H9 (cell line): ENCODE results near the gene SETD9. TPM values are rescaled to one million over a fixed set of nuclear protein-coding genes. Genes with fewer than 3 reads are reported as not detected.
A peak's percentile ranks its signal among the peaks of the same experiment; 100 is the strongest.

Experiments
- DNase-seq: peaks from one replicate; pipeline ENCODE4 v3.0.0-alpha.2; 2017
- H2AFZ ChIP-seq: one replicate; pipeline ENCODE4 v1.6.1; 2013; ENCODE audit warnings: mild to moderate bottlenecking, low read length, control low read depth, moderate library complexity
- H2AK5ac ChIP-seq: 2 replicates; pipeline ENCODE4 v1.6.1; 2013; ENCODE audit warnings: low read length, control low read depth, mixed read lengths; ENCODE audit not compliant: insufficient read length
- H2BK120ac ChIP-seq: one replicate; pipeline ENCODE4 v1.6.1; 2013; ENCODE audit warnings: low read depth, mild to moderate bottlenecking, low read length, control low read depth, inconsistent platforms; ENCODE audit not compliant: poor library complexity, severe bottlenecking
- H2BK12ac ChIP-seq: 2 replicates; pipeline ENCODE4 v1.6.1; 2013; ENCODE audit warnings: low read length, control low read depth, mixed read lengths, low read depth; ENCODE audit not compliant: insufficient read length
- H2BK15ac ChIP-seq: 2 replicates; pipeline ENCODE4 v1.6.1; 2013; ENCODE audit warnings: low read depth, low read length, control low read depth
- H2BK20ac ChIP-seq: one replicate; pipeline ENCODE4 v1.6.1; 2013; ENCODE audit warnings: low read depth, mild to moderate bottlenecking, low read length, control low read depth, inconsistent platforms; ENCODE audit not compliant: poor library complexity, severe bottlenecking
- H2BK5ac ChIP-seq: 2 replicates; pipeline ENCODE4 v1.6.1; 2013; ENCODE audit warnings: low read length, control low read depth, mixed read lengths; ENCODE audit not compliant: insufficient read length
- H3K14ac ChIP-seq: 2 replicates; pipeline ENCODE4 v1.6.1; 2013; ENCODE audit warnings: low read length, control low read depth; ENCODE audit not compliant: insufficient read depth
- H3K18ac ChIP-seq: 2 replicates; pipeline ENCODE4 v1.6.1; 2013; ENCODE audit warnings: low read depth, mild to moderate bottlenecking, mixed read lengths, low read length, control low read depth; ENCODE audit not compliant: insufficient read length
- H3K23ac ChIP-seq: 2 replicates; pipeline ENCODE4 v1.6.1; 2013; ENCODE audit warnings: low read length, control low read depth, mixed read lengths, low read depth; ENCODE audit not compliant: insufficient read length
- H3K23me2 ChIP-seq: 2 replicates; pipeline ENCODE4 v1.6.1; 2013; ENCODE audit warnings: low read depth, mild to moderate bottlenecking, mixed read lengths, low read length, control low read depth; ENCODE audit not compliant: insufficient read length, poor library complexity, severe bottlenecking
- H3K27ac ChIP-seq: 2 replicates; pipeline ENCODE4 v1.5.1; 2013; ENCODE audit warnings: low read length, control low read depth, mixed read lengths, low read depth; ENCODE audit not compliant: insufficient read length
- H3K27me3 ChIP-seq: 2 replicates; pipeline ENCODE4 v1.6.1; 2013; ENCODE audit warnings: low read length, control low read depth, inconsistent platforms; ENCODE audit not compliant: insufficient read depth
- H3K4ac ChIP-seq: 2 replicates; pipeline ENCODE4 v1.6.1; 2013; ENCODE audit warnings: low read depth, mild to moderate bottlenecking, control low read depth, inconsistent platforms, low read length, moderate library complexity
- H3K4me1 ChIP-seq: 2 replicates; pipeline ENCODE4 v1.6.1; 2013; ENCODE audit warnings: low read length, control low read depth, inconsistent platforms; ENCODE audit not compliant: insufficient read depth
- H3K4me2 ChIP-seq: 2 replicates; pipeline ENCODE4 v1.6.1; 2013; ENCODE audit warnings: low read length, control low read depth, mixed read lengths; ENCODE audit not compliant: insufficient read length, insufficient read depth
- H3K56ac ChIP-seq: 2 replicates; pipeline ENCODE4 v1.6.1; 2013; ENCODE audit warnings: low read depth, mild to moderate bottlenecking, mixed read lengths, low read length, control low read depth; ENCODE audit not compliant: insufficient read length
- H3K79me1 ChIP-seq: 2 replicates; pipeline ENCODE4 v1.6.1; 2013; ENCODE audit warnings: low read depth, mild to moderate bottlenecking, moderate library complexity, low read length, control low read depth, inconsistent platforms; ENCODE audit not compliant: insufficient read depth, poor library complexity, severe bottlenecking
- H3K79me2 ChIP-seq: 2 replicates; pipeline ENCODE4 v1.6.1; 2013; ENCODE audit warnings: low read length, control low read depth, inconsistent platforms; ENCODE audit not compliant: insufficient read depth
- H3K9ac ChIP-seq: 2 replicates; pipeline ENCODE4 v1.6.1; 2013; ENCODE audit warnings: low read length, control low read depth, mixed read lengths; ENCODE audit not compliant: insufficient read length; ENCODE audit errors: extremely low read depth
- H3K9me3 ChIP-seq: one replicate; pipeline ENCODE4 v1.6.1; 2013; ENCODE audit warnings: low read depth, low read length, inconsistent platforms; ENCODE audit not compliant: control insufficient read depth
- H3T11ph ChIP-seq: one replicate; pipeline ENCODE4 v1.6.1; 2013; ENCODE audit warnings: mild to moderate bottlenecking, low read length, control low read depth, inconsistent platforms
- H4K20me1 ChIP-seq: one replicate; pipeline ENCODE4 v1.6.1; 2013; ENCODE audit not compliant: control insufficient read depth, insufficient read length, insufficient read depth
- H4K5ac ChIP-seq: 2 replicates; pipeline ENCODE4 v1.6.1; 2013; ENCODE audit warnings: low read depth, mild to moderate bottlenecking, mixed read lengths, low read length, control low read depth; ENCODE audit not compliant: insufficient read length
- H4K8ac ChIP-seq: replicated peaks from 2 replicates; pipeline ENCODE4 v1.6.1; 2013; ENCODE audit warnings: low read length, control low read depth, mixed read lengths, low read depth; ENCODE audit not compliant: insufficient read length
- H4K91ac ChIP-seq: 2 replicates; pipeline ENCODE4 v1.6.1; 2013; ENCODE audit warnings: low read depth, mild to moderate bottlenecking, moderate library complexity, mixed read lengths, low read length, control low read depth; ENCODE audit not compliant: insufficient read length
- H3K27ac Mint-ChIP-seq, 3 experiments: 2 replicates in 2 of 3; 3 replicates in 1 of 3; pipeline ENCODE4 v1.8.0; 2020 to 2021; ENCODE audit warnings: mixed read lengths in 3 of 3, mild to moderate bottlenecking in 1 of 3, moderate library complexity in 1 of 3
- H3K27me3 Mint-ChIP-seq: 2 replicates; pipeline ENCODE4 v1.8.0; 2021; ENCODE audit warnings: low read depth, mild to moderate bottlenecking, moderate library complexity, mixed read lengths
- H3K36me3 Mint-ChIP-seq, 3 experiments: 2 replicates in 2 of 3; 3 replicates in 1 of 3; pipeline ENCODE4 v1.8.0; 2020 to 2021; ENCODE audit warnings: low read depth in 3 of 3, mixed read lengths in 3 of 3; ENCODE audit not compliant: insufficient read depth in 1 of 3
- H3K4me1 Mint-ChIP-seq, 2 experiments: 2 replicates each; pipeline ENCODE4 v1.8.0; 2020; ENCODE audit warnings: mixed read lengths in 2 of 2
- H3K4me3 Mint-ChIP-seq, 2 experiments: 2 replicates in 1 of 2; 3 replicates in 1 of 2; pipeline ENCODE4 v1.8.0; 2020 to 2021; ENCODE audit warnings: mild to moderate bottlenecking in 2 of 2, mixed read lengths in 2 of 2, moderate library complexity in 1 of 2
- H3K9me3 Mint-ChIP-seq, 2 experiments: 2 replicates in 1 of 2; 3 replicates in 1 of 2; pipeline ENCODE4 v1.8.0; 2020; ENCODE audit warnings: mild to moderate bottlenecking in 2 of 2, mixed read lengths in 2 of 2, moderate library complexity in 1 of 2
- WGBS: extraction: QIAGEN DNeasy Blood & Tissue Kit; methylation state at CpG from one replicate; pipeline ENCODE4 v1.1.7; 2013; ENCODE audit warnings: missing lambda C conversion rate, low lambda C conversion rate, mixed read lengths; ENCODE audit not compliant: insufficient read length; ENCODE audit errors: extremely low coverage; 5-methylcytosine and 5-hydroxymethylcytosine counted together
- total RNA-seq: library from RNA; stranded (reverse); gene quantifications from 2 replicates; pipeline ENCODE4 v1.2.1, GENCODE V29; 2021
- TF ChIP-seq, protein P1 (sequence below): fragments of 200-600 bp; sonication (generic); conservative IDR thresholded peaks from 3 replicates; pipeline ENCODE4 v1.8.0; 2021; ENCODE audit warnings: antibody characterized with exemption, mild to moderate bottlenecking

The SETD9 gene
- total RNA-seq, 1 experiment from 2014 or later, result 15.7 TPM

- whole genome bisulfite sequencing, result no CpG with 5 or more reads among the region's 3 CpGs
Measured at GRCh38 chr5:56900858-56901578, 8.4 kb upstream of the SETD9 start.

More at GRCh38 chr5:56900858-56901578, 8.4 kb upstream of the SETD9 start:
- Mint-ChIP-seq H3K27ac (no peak overlapping the region), H3K36me3 (no peaks in the 10 kb centered on the region), H3K4me1 (no peaks in the 10 kb centered on the region), H3K4me3 (no peak overlapping the region), H3K9me3 (peaks cover 0 to 3% of the 10 kb centered on the region in 2 experiments; a peak in 2 of 5 replicates), H3K27me3 (peaks cover 1% of the 10 kb centered on the region; the same call in 1 of the 2 replicates)
- Histone ChIP-seq H3K79me2 (no peaks in the 10 kb centered on the region), H2BK120ac (no peak overlapping the region), H2BK12ac (no peak overlapping the region), H3T11ph (no peak overlapping the region), H3K4me1 (no peaks in the 10 kb centered on the region), H4K91ac (no peak overlapping the region), H3K14ac (no peak overlapping the region), H3K4ac (no peak overlapping the region), H3K4me2 (no peak overlapping the region), H2BK15ac (no peak overlapping the region), H3K9ac (no peak overlapping the region), H3K79me1 (no peaks in the 10 kb centered on the region), H4K5ac (no peak overlapping the region), H2AK5ac (no peak overlapping the region), H3K9me3 (no peaks in the 10 kb centered on the region), H2BK20ac (no peak overlapping the region), H3K27me3 (no peaks in the 10 kb centered on the region), H3K27ac (no peak overlapping the region), H3K56ac (no peak overlapping the region), H2AFZ (no peak overlapping the region), H4K20me1 (no peaks in the 10 kb centered on the region), H3K23me2 (no peaks in the 10 kb centered on the region), H3K23ac (no peak overlapping the region), H4K8ac (no peak overlapping the region), H3K18ac (no peak overlapping the region), H2BK5ac (no peak overlapping the region)
- TF ChIP-seq, protein P1, sequence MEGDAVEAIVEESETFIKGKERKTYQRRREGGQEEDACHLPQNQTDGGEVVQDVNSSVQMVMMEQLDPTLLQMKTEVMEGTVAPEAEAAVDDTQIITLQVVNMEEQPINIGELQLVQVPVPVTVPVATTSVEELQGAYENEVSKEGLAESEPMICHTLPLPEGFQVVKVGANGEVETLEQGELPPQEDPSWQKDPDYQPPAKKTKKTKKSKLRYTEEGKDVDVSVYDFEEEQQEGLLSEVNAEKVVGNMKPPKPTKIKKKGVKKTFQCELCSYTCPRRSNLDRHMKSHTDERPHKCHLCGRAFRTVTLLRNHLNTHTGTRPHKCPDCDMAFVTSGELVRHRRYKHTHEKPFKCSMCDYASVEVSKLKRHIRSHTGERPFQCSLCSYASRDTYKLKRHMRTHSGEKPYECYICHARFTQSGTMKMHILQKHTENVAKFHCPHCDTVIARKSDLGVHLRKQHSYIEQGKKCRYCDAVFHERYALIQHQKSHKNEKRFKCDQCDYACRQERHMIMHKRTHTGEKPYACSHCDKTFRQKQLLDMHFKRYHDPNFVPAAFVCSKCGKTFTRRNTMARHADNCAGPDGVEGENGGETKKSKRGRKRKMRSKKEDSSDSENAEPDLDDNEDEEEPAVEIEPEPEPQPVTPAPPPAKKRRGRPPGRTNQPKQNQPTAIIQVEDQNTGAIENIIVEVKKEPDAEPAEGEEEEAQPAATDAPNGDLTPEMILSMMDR, result peak; percentile 82
- DNase-seq, result no peak
